HG02571 (cell line): ENCODE results near the gene OMD.

Source experiments
- ATAC-seq: cut with Tn5 transposase; IDR thresholded peaks from one replicate; pipeline ENCODE4 v1.9.1; 2021; ENCODE audit warnings: mild to moderate bottlenecking, moderate library complexity; ENCODE audit not compliant: unreplicated experiment

Gene OMD

DNA sequence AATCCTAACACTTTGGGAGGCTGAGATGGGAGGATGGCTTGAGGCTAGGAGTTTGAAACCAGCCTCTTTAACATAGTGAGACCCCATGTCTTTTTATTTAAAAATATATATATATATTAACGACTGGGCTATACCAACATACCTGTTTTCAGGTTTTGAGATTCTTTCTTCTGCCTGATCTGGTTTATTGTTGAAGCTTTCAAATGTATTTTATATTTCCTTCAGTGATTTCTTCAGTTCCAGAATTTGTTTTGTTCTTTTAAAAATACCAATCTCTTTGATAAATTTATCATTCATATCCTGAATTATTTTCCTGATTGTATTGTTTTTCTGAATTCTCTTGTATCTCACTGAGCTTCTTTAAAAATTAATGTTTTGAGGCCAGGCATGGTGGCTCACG, 51.1 kb downstream of the OMD start:
- no peak for ATAC-seq

- no peak for ATAC-seq
Observed at GRCh38 chr9:92369075-92369474, 55.2 kb downstream of the OMD start.
